ENCODE data around the gene ENAH.

The ENAH gene

GRCh38 chr1:225601902-225602589, 50.9 kb downstream of the ENAH start:
- DNase-seq = no peak

- DNase-seq = no peak
Observed at GRCh38 chr1:225598847-225599246, 54.1 kb downstream of the ENAH start.

GRCh38 chr1:225597926-225598575, 54.9 kb downstream of the ENAH start:
- DNase-seq = no peak

- DNase-seq = no peak
Observed at GRCh38 chr1:225596736-225597135, 56.2 kb downstream of the ENAH start.

GRCh38 chr1:225595974-225596551, 56.9 kb downstream of the ENAH start:
- no peak for DNase-seq

GRCh38 chr1:225595452-225595851, 57.5 kb downstream of the ENAH start:
- no peak for DNase-seq

GRCh38 chr1:225593414-225593813, 59.5 kb downstream of the ENAH start:
- no peak for DNase-seq

GRCh38 chr1:225592362-225593025, 60.4 kb downstream of the ENAH start:
- no peak for DNase-seq

GRCh38 chr1:225587310-225587709, 65.6 kb downstream of the ENAH start:
- DNase-seq = no peak

GRCh38 chr1:225581186-225581585, 71.7 kb downstream of the ENAH start:
- DNase-seq = no peak

GRCh38 chr1:225580238-225581099, 72.5 kb downstream of the ENAH start:
- DNase-seq = peak in 1 of 3 experiments; percentile 5

GRCh38 chr1:225578251-225578977, 74.5 kb downstream of the ENAH start:
- peak in 1 of 3 experiments; percentile 0 for DNase-seq

GRCh38 chr1:225577241-225577640, 75.7 kb downstream of the ENAH start:
- no peak for DNase-seq

GRCh38 chr1:225573216-225573615, 79.7 kb downstream of the ENAH start:
- no peak for DNase-seq

- no peak for DNase-seq
Observed at GRCh38 chr1:225572422-225572821, 80.5 kb downstream of the ENAH start.

GRCh38 chr1:225567789-225568188, 85.1 kb downstream of the ENAH start:
- no peak for DNase-seq

GRCh38 chr1:225565847-225566246, 87.1 kb downstream of the ENAH start:
- no peak for DNase-seq

GRCh38 chr1:225561675-225562074, 91.2 kb downstream of the ENAH start:
- no peak for DNase-seq

- no peak for DNase-seq
Observed at GRCh38 chr1:225559902-225560301, 93.0 kb downstream of the ENAH start.

- DNase-seq = no peak
Observed at GRCh38 chr1:225559326-225559725, 93.6 kb downstream of the ENAH start.

GRCh38 chr1:225556694-225557093, 96.2 kb downstream of the ENAH start:
- no peak for DNase-seq

GRCh38 chr1:225555821-225556220, 97.1 kb downstream of the ENAH start:
- no peak for DNase-seq
